ENCODE results near the gene INCENP.
"Not testable (repeated sequence)": the region's sequence is repeated elsewhere in the genome, so short reads cannot be mapped to it uniquely, and the experiment has no call there.

INCENP gene

GRCh38 chr11:62123669-62124185 is at the start of gene INCENP:
TSS of gene INCENP (plus strand) at chr11:62124011. CDS start at chr11:62128162, 4,151 bp downstream.
- DNase-seq (ENCODE audit: low spot score): peak; percentile 98

- no peak for DNase-seq (ENCODE audit: low spot score)
These were observed 48.4 kb upstream of the INCENP start for GRCh38 chr11:62075438-62075837.

- DNase-seq (ENCODE audit: low spot score): no peak
These were observed 46.7 kb upstream of the INCENP start for GRCh38 chr11:62077132-62077531.

GRCh38 chr11:62081378-62082291 is 42.2 kb upstream of the INCENP start:
- peak; percentile 86 for DNase-seq (ENCODE audit: low spot score)

- DNase-seq (ENCODE audit: low spot score): no peak
These were observed 41.5 kb upstream of the INCENP start for GRCh38 chr11:62082292-62082657.

- DNase-seq (ENCODE audit: low spot score): not testable (repeated sequence)
These were observed 39.0 kb upstream of the INCENP start for GRCh38 chr11:62084801-62085200.

GRCh38 chr11:62087694-62088093 is 36.1 kb upstream of the INCENP start:
- no peak for DNase-seq (ENCODE audit: low spot score)

GRCh38 chr11:62088331-62088933 is 35.4 kb upstream of the INCENP start:
- no peak for DNase-seq (ENCODE audit: low spot score)

- no peak for DNase-seq (ENCODE audit: low spot score)
These were observed 20.7 kb upstream of the INCENP start for GRCh38 chr11:62103141-62103540.

GRCh38 chr11:62103986-62104385 is 19.8 kb upstream of the INCENP start:
- DNase-seq (ENCODE audit: low spot score): no peak

GRCh38 chr11:62104816-62105653 is 18.8 kb upstream of the INCENP start:
- no peak for DNase-seq (ENCODE audit: low spot score)

- no peak for DNase-seq (ENCODE audit: low spot score)
These were observed 18.1 kb upstream of the INCENP start for GRCh38 chr11:62105667-62106191.

- DNase-seq (ENCODE audit: low spot score): peak; percentile 80
These were observed 15.6 kb upstream of the INCENP start for GRCh38 chr11:62108017-62108750.

- no peak for DNase-seq (ENCODE audit: low spot score)
These were observed 14.8 kb upstream of the INCENP start for GRCh38 chr11:62108971-62109404.

GRCh38 chr11:62115085-62115694 is 8.6 kb upstream of the INCENP start:
- no peak for DNase-seq (ENCODE audit: low spot score)

- no peak for DNase-seq (ENCODE audit: low spot score)
These were observed 7.4 kb upstream of the INCENP start for GRCh38 chr11:62116451-62116850.

GRCh38 chr11:62119569-62119968 is 4.2 kb upstream of the INCENP start:
- DNase-seq (ENCODE audit: low spot score): no peak

GRCh38 chr11:62120001-62120400 is 3.8 kb upstream of the INCENP start:
- no peak for DNase-seq (ENCODE audit: low spot score)

GRCh38 chr11:62120431-62120830 is 3.4 kb upstream of the INCENP start:
- no peak for DNase-seq (ENCODE audit: low spot score)

- no peak for DNase-seq (ENCODE audit: low spot score)
These were observed 1.7 kb upstream of the INCENP start for GRCh38 chr11:62122076-62122475.
